Smooth muscle cell (in vitro differentiated cells): Measurements from ENCODE around the gene SCT. TPM values are rescaled to one million over a fixed set of nuclear protein-coding genes. Genes with fewer than 3 reads are reported as not detected.

Experiments used
- DNase-seq: peaks from one replicate; lab custom pipeline; 2025; ENCODE audit not compliant: unreplicated experiment; lab: John Stamatoyannopoulos, UW
- H2AFZ ChIP-seq: fragments of 200-600 bp; sonication (generic); 2 replicates; pipeline ENCODE4 v1.6.0; 2016; ENCODE audit warnings: antibody characterized with exemption, low read depth, mild to moderate bottlenecking
- H3F3A ChIP-seq: fragments of 200-600 bp; sonication (generic); 2 replicates; pipeline ENCODE4 v1.6.0; 2017; ENCODE audit warnings: antibody characterized with exemption, low read depth
- H3K27ac ChIP-seq: fragments of 200-600 bp; sonication (generic); 2 replicates; pipeline ENCODE4 v1.5.1; 2016; ENCODE audit warnings: low read depth, mild to moderate bottlenecking
- H3K27me3 ChIP-seq: fragments of 200-600 bp; sonication (generic); 2 replicates; pipeline ENCODE4 v1.6.1; 2016; ENCODE audit warnings: low read depth, mild to moderate bottlenecking
- H3K36me3 ChIP-seq: fragments of 200-600 bp; sonication (generic); 2 replicates; pipeline ENCODE4 v1.5.1; 2016; ENCODE audit warnings: low read depth
- H3K4me1 ChIP-seq: fragments of 200-600 bp; sonication (generic); 2 replicates; pipeline ENCODE4 v1.5.1; 2016; ENCODE audit warnings: low read depth
- H3K4me2 ChIP-seq: fragments of 200-600 bp; sonication (generic); 2 replicates; pipeline ENCODE4 v1.6.0; 2016; ENCODE audit warnings: mild to moderate bottlenecking
- H3K4me3 ChIP-seq: fragments of 200-600 bp; sonication (generic); 2 replicates; pipeline ENCODE4 v1.5.1; 2016; ENCODE audit warnings: mild to moderate bottlenecking
- H3K79me2 ChIP-seq: fragments of 200-600 bp; sonication (generic); 2 replicates; pipeline ENCODE4 v1.6.0; 2016; ENCODE audit warnings: low read depth, mild to moderate bottlenecking
- H3K9ac ChIP-seq: fragments of 200-600 bp; sonication (generic); 2 replicates; pipeline ENCODE4 v1.6.0; 2016; ENCODE audit warnings: low read depth
- H3K9me3 ChIP-seq: fragments of 200-600 bp; sonication (generic); replicated peaks from 2 replicates; pipeline ENCODE4 v1.5.1; 2016; ENCODE audit warnings: low read depth
- H4K20me1 ChIP-seq: fragments of 200-600 bp; sonication (generic); 2 replicates; pipeline ENCODE4 v1.6.0; 2016; ENCODE audit warnings: low read depth
- WGBS: methylation state at CpG from one replicate; pipeline ENCODE4 v1.1.7; 2016; ENCODE audit warnings: low lambda C conversion rate; 5-methylcytosine and 5-hydroxymethylcytosine counted together
- polyA plus RNA-seq: library from polyadenylated mRNA; unstranded; fragments of >200 nt; fragmentation: Nextera tagmentation; extraction: Ambion mirVana; gene quantifications from 2 replicates; pipeline ENCODE4 v1.2.1, GENCODE V29; 2016
- total RNA-seq: library from RNA; depleted of rRNA; stranded (reverse); fragments of >200 nt; gene quantifications from 2 replicates; pipeline ENCODE4 v1.2.3, GENCODE V29; 2014
- TF ChIP-seq, protein P1 (sequence below): fragments of 200-600 bp; sonication (generic); IDR thresholded peaks from 2 replicates; pipeline ENCODE4 v1.5.1; 2017; ENCODE audit warnings: borderline replicate concordance, mild to moderate bottlenecking, antibody characterized with exemption; ENCODE audit not compliant: insufficient read depth, poor library complexity, severe bottlenecking

Gene SCT
- total and polyA plus RNA-seq, 2 experiments from 2014 or later: 1.4 TPM; not detected in 1

- Histone ChIP-seq H3F3A (peaks cover 10% of the 10 kb centered on the region), H2AFZ (no peak within 1 kb of the TSS), H3K36me3 (no peaks in the 10 kb centered on the region), H3K27ac (no peak within 1 kb of the TSS), H3K27me3 (no peaks in the 10 kb centered on the region), H3K9ac (no peak within 1 kb of the TSS), H3K4me3 (no peak within 1 kb of the TSS), H3K4me1 (no peaks in the 10 kb centered on the region), H3K79me2 (no peaks in the 10 kb centered on the region), H3K9me3 (no peaks in the 10 kb centered on the region), H3K4me2 (no peak within 1 kb of the TSS), H4K20me1 (peaks cover 64% of the 10 kb centered on the region)
- no peak for DNase-seq
- WGBS: 96% methylated on average over 30 of the region's 33 CpGs
- TF ChIP-seq, protein P1, sequence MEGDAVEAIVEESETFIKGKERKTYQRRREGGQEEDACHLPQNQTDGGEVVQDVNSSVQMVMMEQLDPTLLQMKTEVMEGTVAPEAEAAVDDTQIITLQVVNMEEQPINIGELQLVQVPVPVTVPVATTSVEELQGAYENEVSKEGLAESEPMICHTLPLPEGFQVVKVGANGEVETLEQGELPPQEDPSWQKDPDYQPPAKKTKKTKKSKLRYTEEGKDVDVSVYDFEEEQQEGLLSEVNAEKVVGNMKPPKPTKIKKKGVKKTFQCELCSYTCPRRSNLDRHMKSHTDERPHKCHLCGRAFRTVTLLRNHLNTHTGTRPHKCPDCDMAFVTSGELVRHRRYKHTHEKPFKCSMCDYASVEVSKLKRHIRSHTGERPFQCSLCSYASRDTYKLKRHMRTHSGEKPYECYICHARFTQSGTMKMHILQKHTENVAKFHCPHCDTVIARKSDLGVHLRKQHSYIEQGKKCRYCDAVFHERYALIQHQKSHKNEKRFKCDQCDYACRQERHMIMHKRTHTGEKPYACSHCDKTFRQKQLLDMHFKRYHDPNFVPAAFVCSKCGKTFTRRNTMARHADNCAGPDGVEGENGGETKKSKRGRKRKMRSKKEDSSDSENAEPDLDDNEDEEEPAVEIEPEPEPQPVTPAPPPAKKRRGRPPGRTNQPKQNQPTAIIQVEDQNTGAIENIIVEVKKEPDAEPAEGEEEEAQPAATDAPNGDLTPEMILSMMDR: no peak
Measured at GRCh38 chr11:624705-625635, 2.0 kb downstream of the SCT start, which contains the start of gene CDHR5. TSS of gene CDHR5 (minus strand) at chr11:624955. CDS start at chr11:624902, 53 bp downstream.

DNA sequence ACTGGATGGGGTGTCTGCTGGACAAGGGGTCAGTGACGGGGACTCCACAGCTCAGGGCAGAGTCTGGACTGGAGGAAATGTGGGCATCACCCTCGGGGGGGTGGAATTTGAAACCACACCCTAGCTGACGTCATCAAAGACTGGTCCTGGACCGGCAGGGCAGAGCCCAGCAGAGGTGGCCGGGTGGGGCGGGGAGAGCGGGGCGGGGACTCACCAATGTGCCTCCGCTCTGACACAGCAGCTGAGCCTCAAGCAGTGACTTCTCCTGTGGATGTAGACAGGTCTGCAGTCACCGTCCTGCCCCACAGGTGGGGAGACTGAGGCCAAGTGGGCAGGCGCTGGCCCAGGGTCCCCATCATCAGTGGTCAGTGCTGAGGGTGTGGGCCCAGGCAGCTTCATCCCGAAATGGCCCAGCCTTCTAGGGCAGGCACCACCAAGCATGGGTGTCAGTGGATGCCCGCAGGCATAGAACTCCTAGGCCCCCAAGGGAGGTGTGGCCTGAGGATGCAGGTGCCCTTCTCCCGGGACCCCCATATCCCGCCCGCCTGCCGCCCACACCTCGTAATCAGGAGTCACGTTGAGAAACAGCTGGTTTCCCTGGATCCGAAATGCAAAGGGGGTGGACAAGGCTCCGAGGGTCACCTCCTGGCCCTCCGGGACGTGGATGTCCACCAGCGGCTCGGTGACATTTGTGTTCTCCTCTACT, 2.8 kb downstream of the SCT start:
- Histone ChIP-seq H3K4me2 (no peak overlapping the region), H3K4me1 (no peaks in the 10 kb centered on the region), H3K79me2 (no peaks in the 10 kb centered on the region), H4K20me1 (peaks cover 56% of the 10 kb centered on the region), H3K9me3 (no peaks in the 10 kb centered on the region), H2AFZ (no peak overlapping the region), H3K9ac (no peak overlapping the region), H3F3A (peaks cover 10% of the 10 kb centered on the region), H3K4me3 (no peak overlapping the region), H3K27me3 (no peaks in the 10 kb centered on the region), H3K27ac (no peak overlapping the region), H3K36me3 (no peaks in the 10 kb centered on the region)
- TF ChIP-seq, protein P1: no peak
- 94% methylated on average over 17 of the region's 25 CpGs for WGBS
- no peak for DNase-seq

- no peak for DNase-seq
- peaks cover 9% of the 10 kb centered on the region for H3F3A ChIP-seq
- H3K27me3 ChIP-seq: no peaks in the 10 kb centered on the region
- 84% methylated on average over 14 of the region's 15 CpGs for WGBS
- no peak overlapping the region for H3K4me2 ChIP-seq
- H4K20me1 ChIP-seq: peaks cover 51% of the 10 kb centered on the region
- no peaks in the 10 kb centered on the region for H3K9me3 ChIP-seq
- TF ChIP-seq, protein P1: no peak
- no peaks in the 10 kb centered on the region for H3K79me2 ChIP-seq
- no peak overlapping the region for H2AFZ ChIP-seq
- no peak overlapping the region for H3K9ac ChIP-seq
- H3K4me1 ChIP-seq: no peaks in the 10 kb centered on the region
- no peaks in the 10 kb centered on the region for H3K36me3 ChIP-seq
- no peak overlapping the region for H3K27ac ChIP-seq
- H3K4me3 ChIP-seq: no peak overlapping the region
Measured at GRCh38 chr11:623349-623869, 3.6 kb downstream of the SCT start.
